HepG2 (cell line): ENCODE data around the gene NUP93. TPM values are rescaled to one million over a fixed set of nuclear protein-coding genes. Genes with fewer than 3 reads are reported as not detected.

ENCODE experiments used
- ATAC-seq: fragments of 200-7000 bp; cut with Tn5 transposase; 3 replicates; pipeline ENCODE4 v1.9.1; 2020; ENCODE audit warnings: mild to moderate bottlenecking, moderate library complexity
- BruUV-seq: library from RNA; stranded (reverse); fragments of 400-500 nt; replicated peaks from 2 replicates; lab custom pipeline; 2021; lab: Mats Ljungman, UMichigan
- CTCF ChIA-PET: fragments of 300-600 bp; formaldehyde crosslinking; extraction: SDS; loops from one replicate; lab custom pipeline; 2021; ENCODE audit warnings: low total read pairs, inconsistent platforms, low intra/inter-chr PET ratio; lab: Yijun Ruan, JAX
- POLR2A ChIA-PET: fragments of 350-600 bp; sonication (Branson Sonifier 250); formaldehyde crosslinking; loops from one replicate; lab custom pipeline; 2020; ENCODE audit warnings: antibody characterized with exemption, inconsistent platforms; lab: Yijun Ruan, JAX
- DNase-seq: peaks from one replicate; pipeline ENCODE4 v3.0.0-alpha.2; 2015; ENCODE audit warnings: low spot score
- FAIRE-seq: peaks from 3 replicates; lab custom pipeline; 2011; peaks lifted over from hg19 to GRCh38; lab: Jason Lieb, UNC
- H2AFZ ChIP-seq: one replicate; pipeline ENCODE4 v1.6.1; 2011; ENCODE audit warnings: low read length, inconsistent platforms
- H3K27ac ChIP-seq: fragments of 300-600 bp; 3 replicates; pipeline ENCODE4 v1.8.0; 2011; ENCODE audit warnings: mixed run types, mild to moderate bottlenecking, mixed read lengths, low read length, inconsistent platforms; ENCODE audit not compliant: insufficient read depth; ENCODE audit errors: extremely low read length
- H3K27me3 ChIP-seq, 2 experiments: fragments of 200-600 bp in 1 of 2; 2 replicates in 1 of 2; 3 replicates in 1 of 2; pipeline versions ENCODE4 v1.6.0 to v1.8.0; 2011; ENCODE audit warnings: low read length in 2 of 2, mild to moderate bottlenecking in 2 of 2, moderate library complexity in 2 of 2, inconsistent platforms in 1 of 2; ENCODE audit not compliant: insufficient read depth in 2 of 2, control insufficient read depth in 1 of 2
- H3K36me3 ChIP-seq, 2 experiments: fragments of 200-600 bp in 1 of 2; replicated peaks in 1 of 2; 2 replicates in 1 of 2; 3 replicates in 1 of 2; pipeline versions ENCODE4 v1.5.1 to v1.8.0; 2011; ENCODE audit warnings: low read length in 2 of 2, inconsistent platforms in 1 of 2; ENCODE audit not compliant: insufficient read depth in 2 of 2, control insufficient read depth in 1 of 2
- H3K4me1 ChIP-seq: 2 replicates; pipeline ENCODE4 v1.5.1; 2012; ENCODE audit warnings: low read length, inconsistent platforms; ENCODE audit not compliant: insufficient read depth
- H3K4me2 ChIP-seq: 2 replicates; pipeline ENCODE4 v1.6.0; 2011; ENCODE audit warnings: low read depth, low read length, inconsistent platforms
- H3K4me3 ChIP-seq, 3 experiments: fragments of 200-600 bp in 1 of 3; sonication (generic), shearing (Covaris generic) in 1 of 3; replicated peaks in 1 of 3; 2 replicates each; pipeline ENCODE4 v1.5.1; 2011 to 2016; ENCODE audit warnings: low read length in 3 of 3, inconsistent platforms in 2 of 3, low read depth in 2 of 3, mild to moderate bottlenecking in 2 of 3, control low read depth in 1 of 3, mixed read lengths in 1 of 3; ENCODE audit not compliant: insufficient read depth in 1 of 3
- H3K79me2 ChIP-seq: one replicate; pipeline ENCODE4 v1.6.1; 2011; ENCODE audit warnings: low read length, inconsistent platforms; ENCODE audit not compliant: insufficient read depth
- H3K9ac ChIP-seq: 2 replicates; pipeline ENCODE4 v1.6.0; 2011; ENCODE audit warnings: mild to moderate bottlenecking, low read depth, low read length, inconsistent platforms; ENCODE audit not compliant: insufficient read depth
- H3K9me3 ChIP-seq: 2 replicates; pipeline ENCODE4 v1.5.1; 2012; ENCODE audit warnings: mild to moderate bottlenecking, low read length
- H4K20me1 ChIP-seq: 2 replicates; pipeline ENCODE4 v1.6.0; 2011; ENCODE audit warnings: inconsistent platforms, mild to moderate bottlenecking, low read length, moderate library complexity; ENCODE audit not compliant: insufficient read depth
- ARID2 ChIP-seq: sonication (generic); formaldehyde crosslinking; IDR thresholded peaks from 2 replicates; pipeline ENCODE4 v1.8.1; 2022; ENCODE audit warnings: mild to moderate bottlenecking, missing genetic modification reagents, borderline replicate concordance
- FOXJ3 ChIP-seq: sonication (generic); formaldehyde crosslinking; IDR thresholded peaks from 2 replicates; pipeline ENCODE4 v1.4.0; 2020; ENCODE audit warnings: missing genetic modification reagents, mild to moderate bottlenecking, borderline replicate concordance
- FOXK2 ChIP-seq: fragments of 450-650 bp; IDR thresholded peaks from 2 replicates; pipeline ENCODE4 v1.6.1; 2016
- HDAC1 ChIP-seq: sonication (generic); formaldehyde crosslinking; IDR thresholded peaks from 2 replicates; pipeline ENCODE4 v1.5.1; 2020; ENCODE audit warnings: mild to moderate bottlenecking, missing genetic modification reagents
- HDAC6 ChIP-seq: fragments of 200-600 bp; sonication (generic); IDR thresholded peaks from 2 replicates; pipeline ENCODE4 v1.7.0; 2017; ENCODE audit warnings: mild to moderate bottlenecking, antibody characterized with exemption, low read length, low read depth
- HMG20B ChIP-seq: conservative IDR thresholded peaks from 2 replicates; pipeline ENCODE4 v1.6.1; 2016; ENCODE audit warnings: missing genetic modification reagents, missing compliant biosample characterization
- PRMT3 ChIP-seq: sonication (generic); formaldehyde crosslinking; IDR thresholded peaks from 2 replicates; pipeline ENCODE4 v1.8.1; 2022; ENCODE audit warnings: low read depth, mild to moderate bottlenecking, moderate library complexity, missing genetic modification reagents, borderline replicate concordance
- SIN3B ChIP-seq: fragments of 150-350 bp; IDR thresholded peaks from 2 replicates; pipeline ENCODE4 v1.6.1; 2014; ENCODE audit warnings: low read length
- U2AF2 ChIP-seq: fragments of 200-400 bp; formaldehyde crosslinking; IDR thresholded peaks from 2 replicates; pipeline ENCODE4 v1.6.1; 2017; ENCODE audit warnings: low read depth, mild to moderate bottlenecking, low read length
- ZBTB49 ChIP-seq: sonication (generic); formaldehyde crosslinking; IDR thresholded peaks from 2 replicates; pipeline ENCODE4 v1.4.0; 2020; ENCODE audit warnings: missing genetic modification reagents, borderline replicate concordance
- ZNF101 ChIP-seq: sonication (generic); formaldehyde crosslinking; IDR thresholded peaks from 2 replicates; pipeline ENCODE4 v1.4.0; 2020; ENCODE audit warnings: mild to moderate bottlenecking, low read depth, missing genetic modification reagents, borderline replicate concordance
- ZNF256 ChIP-seq: sonication (generic); formaldehyde crosslinking; conservative IDR thresholded peaks from 2 replicates; pipeline ENCODE4 v1.4.0; 2020; ENCODE audit warnings: missing genetic modification reagents
- ZNF512B ChIP-seq: sonication (generic); formaldehyde crosslinking; IDR thresholded peaks from 2 replicates; pipeline ENCODE4 v1.5.1; 2020; ENCODE audit warnings: missing genetic modification reagents, mild to moderate bottlenecking, borderline replicate concordance
- ZNF746 ChIP-seq: sonication (generic); formaldehyde crosslinking; IDR thresholded peaks from 2 replicates; pipeline ENCODE4 v1.8.0; 2022; ENCODE audit warnings: mild to moderate bottlenecking, missing genetic modification reagents
- ZXDC ChIP-seq: sonication (generic); formaldehyde crosslinking; IDR thresholded peaks from 2 replicates; pipeline ENCODE4 v1.5.0; 2020; ENCODE audit warnings: mild to moderate bottlenecking, missing genetic modification reagents
- WGBS: methylation state at CpG from one replicate; pipeline ENCODE4 v1.1.6; 2017; ENCODE audit warnings: low lambda C conversion rate; 5-methylcytosine and 5-hydroxymethylcytosine counted together
- in situ Hi-C: cut with HindIII; loops from 2 replicates; pipeline ENCODE4 v1.10.0; 2017; ENCODE audit warnings: low pct_unique_long_range_greater_than_20kb; ENCODE audit not compliant: extremely low pct_ligation_motif_present
- intact Hi-C: fragments of 100-400 bp; cut with micrococcal nuclease; formaldehyde crosslinking; loops from one replicate; pipeline ENCODE4 v1.10.0; 2022; ENCODE audit not compliant: unreplicated experiment
- polyA plus RNA-seq, 8 experiments: library from polyadenylated mRNA; depleted of rRNA in 3 of 8; stranded (reverse) in 7 of 8; unstranded in 1 of 8; fragments of >200 nt; fragmentation: Illumina TruSeq in 4 of 8; extraction: Trizol in 4 of 8; gene quantifications; 2 replicates each; pipeline versions ENCODE4 v1.2.1 to v1.2.3, GENCODE V29; 2011 to 2016; ENCODE audit warnings: low read depth in 4 of 8, missing spikeins in 1 of 8, mixed read lengths in 1 of 8; ENCODE audit not compliant: insufficient read depth in 1 of 8
- total RNA-seq, 5 experiments: library from RNA; depleted of rRNA; stranded (reverse); fragments of >200 nt; fragmentation: Illumina TruSeq; extraction: Trizol; gene quantifications; 2 replicates each; pipeline ENCODE4 v1.2.3, GENCODE V29; 2016; ENCODE audit warnings: low read depth in 1 of 5

The NUP93 gene
- total and polyA plus RNA-seq, 2 of the 13 experiments (the other 11 are each of a cell fraction or from before 2014, with no cell fraction given) = 58.5 to 140 TPM

- peak; percentile 71 for FAIRE-seq
- H3K4me3 ChIP-seq = peak overlapping the region; percentile 14 to 66 (median 49)
- 13% methylated on average over 9 of the region's 9 CpGs for WGBS
- H3K9ac ChIP-seq = peak overlapping the region; percentile 75
- peaks cover 85% of the 10 kb centered on the region for H3K4me1 ChIP-seq
- H3K27ac ChIP-seq = peak overlapping the region; percentile 92
- H3K36me3 ChIP-seq = peaks cover 3 to 13% of the 10 kb centered on the region in 2 experiments; a peak in 4 of 5 replicates
- CTCF ChIA-PET = no interaction called here
- intact Hi-C loops = loop anchor here (1.0 to 5.0 kb wide), 3 partner anchors 24 to 118 kb away; partner anchors contain the start of gene HERPUD1
- no peaks in the 10 kb centered on the region for H4K20me1 ChIP-seq
- no peak overlapping the region for H2AFZ ChIP-seq
- peak overlapping the region; percentile 97 for H3K4me2 ChIP-seq
- in situ Hi-C loops = no loop called here
- H3K79me2 ChIP-seq = peaks cover 7% of the 10 kb centered on the region
- POLR2A ChIA-PET = interaction anchor here (0.7 to 3.9 kb wide), 17 partner anchors 10 to 208 kb away, joined by 3 to 41 read pairs (median 5); partner anchors contain the start of gene MT2A
- DNase-seq = peak; percentile 95
- peak; percentile 98 for ATAC-seq
- no peaks in the 10 kb centered on the region for H3K9me3 ChIP-seq
- TSS peak; percentile 54 for BruUV-seq
- H3K27me3 ChIP-seq = no peaks in the 10 kb centered on the region
- TF ChIP-seq SIN3B = no peak
- no peak for TF ChIP-seq PRMT3 (CRISPR knock-in tag)
- TF ChIP-seq ZNF256 (CRISPR knock-in tag) = no peak
- no peak for TF ChIP-seq ZNF746 (CRISPR knock-in tag)
- no peak for TF ChIP-seq FOXK2
- 0 out of 2 replicates have a peak, but pooled peaks have one; percentile 65 for TF ChIP-seq HMG20B
- TF ChIP-seq ARID2 (CRISPR knock-in tag) = 0 out of 2 replicates have a peak, but pooled peaks have one; percentile 40
- TF ChIP-seq FOXJ3 (CRISPR knock-in tag) = no peak; the same call in 1 of the 2 replicates
- no peak for TF ChIP-seq ZNF101 (CRISPR knock-in tag)
- no peak for TF ChIP-seq ZXDC
- no peak for TF ChIP-seq ZNF512B (CRISPR knock-in tag)
- TF ChIP-seq ZBTB49 (CRISPR knock-in tag) = no peak
- TF ChIP-seq U2AF2 = no peak
- peak; percentile 71 for TF ChIP-seq HDAC1 (CRISPR knock-in tag)
- TF ChIP-seq HDAC6 = no peak
Observed at GRCh38 chr16:56814537-56815432, 84.9 kb downstream of the NUP93 start.
